Measurements from ENCODE around the gene ARHGAP23. TPM values are rescaled to one million over a fixed set of nuclear protein-coding genes. Genes with fewer than 3 reads are reported as not detected.

Gene ARHGAP23
- total and polyA plus RNA-seq, 2 donors from 2014 or later (not counting 2 experiments from before 2014, with no cell fraction given): 21.7 to 49.4 TPM

Other genes with a start within 250 kb of the ARHGAP23 start
- 1.8 TPM in 1 of 2 replicates, not detected in the other for gene TBC1D3, start 235.9 kb upstream of the ARHGAP23 start, total RNA-seq
- 2.3 TPM in 1 of 2 replicates, not detected in the other for gene TBC1D3, start 235.9 kb upstream of the ARHGAP23 start, polyA plus RNA-seq
- gene MRPL45, start 131.3 kb upstream of the ARHGAP23 start, total RNA-seq: 38.5 and 38.6 TPM in 2 replicates
- 41.5 and 46.4 TPM in 2 replicates for gene MRPL45, start 131.3 kb upstream of the ARHGAP23 start, polyA plus RNA-seq
- not detected in 2 replicates for gene GPR179, start 84.5 kb upstream of the ARHGAP23 start, total RNA-seq
- not detected in 2 replicates for gene GPR179, start 84.5 kb upstream of the ARHGAP23 start, polyA plus RNA-seq
- 13.5 and 16.7 TPM in 2 replicates for gene SOCS7, start 76.6 kb upstream of the ARHGAP23 start, total RNA-seq
- gene SOCS7, start 76.6 kb upstream of the ARHGAP23 start, polyA plus RNA-seq: 2.2 and 2.3 TPM in 2 replicates
- 0.25 and 0.31 TPM in 2 replicates for gene SRCIN1, start 177.5 kb downstream of the ARHGAP23 start, total RNA-seq
- 0.36 and 0.46 TPM in 2 replicates for gene SRCIN1, start 177.5 kb downstream of the ARHGAP23 start, polyA plus RNA-seq
- gene EPOP, start 246.5 kb downstream of the ARHGAP23 start, total RNA-seq: 5.2 and 6.5 TPM in 2 replicates
- 4.6 and 6.5 TPM in 2 replicates for gene EPOP, start 246.5 kb downstream of the ARHGAP23 start, polyA plus RNA-seq

Data from foreskin keratinocyte (primary cell).